Neural cell (in vitro differentiated cells): ENCODE measurements around the gene SGO2. TPM values are rescaled to one million over a fixed set of nuclear protein-coding genes. Genes with fewer than 3 reads are reported as not detected.

Experiments used
- H2AFZ ChIP-seq: fragments of 200-600, 300-800 bp; sonication (generic), shearing (Covaris generic); 2 replicates; pipeline ENCODE4 v1.6.0; 2014; ENCODE audit warnings: low read depth, mild to moderate bottlenecking, antibody characterized with exemption, low read length, moderate library complexity
- H3F3A ChIP-seq: fragments of 200-600 bp; shearing (Covaris generic); 2 replicates; pipeline ENCODE4 v1.6.1; 2016; ENCODE audit warnings: mild to moderate bottlenecking, moderate library complexity, mixed read lengths, antibody characterized with exemption, low read length; ENCODE audit not compliant: insufficient read depth, poor library complexity, severe bottlenecking
- H3K27ac ChIP-seq: fragments of 200-600, 300-800 bp; sonication (generic), shearing (Covaris generic); 2 replicates; pipeline ENCODE4 v1.5.1; 2014; ENCODE audit warnings: mild to moderate bottlenecking, low read length, moderate library complexity
- H3K27me3 ChIP-seq: fragments of 300-800, 200-600 bp; sonication (generic), shearing (Covaris generic); 2 replicates; pipeline ENCODE4 v1.6.0; 2014; ENCODE audit warnings: mild to moderate bottlenecking, low read depth, low read length, moderate library complexity; ENCODE audit not compliant: insufficient read depth
- H3K36me3 ChIP-seq: fragments of 300-800, 200-600 bp; sonication (generic), shearing (Covaris generic); 2 replicates; pipeline ENCODE4 v1.5.1; 2014; ENCODE audit warnings: mild to moderate bottlenecking, antibody characterized with exemption, low read length, moderate library complexity; ENCODE audit not compliant: insufficient read depth
- H3K4me2 ChIP-seq: fragments of 300-800, 200-600 bp; sonication (generic), shearing (Covaris generic); 2 replicates; pipeline ENCODE4 v1.6.0; 2014; ENCODE audit warnings: mild to moderate bottlenecking, low read length
- H3K4me3 ChIP-seq: fragments of 300-800, 200-600 bp; sonication (generic), shearing (Covaris generic); 2 replicates; pipeline ENCODE4 v1.5.1; 2014; ENCODE audit warnings: mild to moderate bottlenecking, low read length, moderate library complexity
- H3K79me2 ChIP-seq: fragments of 200-600 bp; shearing (Covaris generic); replicated peaks from 2 replicates; pipeline ENCODE4 v1.6.0; 2014; ENCODE audit warnings: mild to moderate bottlenecking, low read length, moderate library complexity; ENCODE audit not compliant: insufficient read depth
- H3K9ac ChIP-seq: fragments of 300-800, 200-600 bp; sonication (generic), shearing (Covaris generic); 2 replicates; pipeline ENCODE4 v1.6.1; 2016; ENCODE audit warnings: mild to moderate bottlenecking, low read length, mixed read lengths
- H3K9me2 ChIP-seq: fragments of 200-600 bp; shearing (Covaris generic); 2 replicates; pipeline ENCODE4 v1.6.1; 2016; ENCODE audit warnings: mild to moderate bottlenecking, low read length, mixed read lengths; ENCODE audit not compliant: insufficient read depth
- H3K9me3 ChIP-seq: fragments of 200-600, 300-800 bp; sonication (generic), shearing (Covaris generic); 2 replicates; pipeline ENCODE4 v1.6.1; 2016; ENCODE audit warnings: mild to moderate bottlenecking, mixed run types, low read length, moderate library complexity, mixed read lengths
- H4K20me1 ChIP-seq: fragments of 200-600 bp; shearing (Covaris generic); 2 replicates; pipeline ENCODE4 v1.6.1; 2016; ENCODE audit warnings: mild to moderate bottlenecking, mixed run types; ENCODE audit not compliant: insufficient read depth
- EP300 ChIP-seq: fragments of 450-650 bp; conservative IDR thresholded peaks from 2 replicates; pipeline ENCODE4 v1.6.1; 2014; ENCODE audit warnings: antibody characterized with exemption, mild to moderate bottlenecking, moderate library complexity; ENCODE audit not compliant: poor library complexity, severe bottlenecking
- EZH2 ChIP-seq: fragments of 200-600, 300-800 bp; shearing (Covaris generic), sonication (generic); IDR thresholded peaks from 2 replicates; pipeline ENCODE4 v1.6.1; 2014; ENCODE audit warnings: antibody characterized with exemption, low read length, borderline replicate concordance, mild to moderate bottlenecking; ENCODE audit not compliant: insufficient read depth, poor library complexity, severe bottlenecking
- MXI1 ChIP-seq: fragments of 450-650 bp; conservative IDR thresholded peaks from 2 replicates; pipeline ENCODE4 v1.6.1; 2014; ENCODE audit warnings: antibody characterized with exemption, mild to moderate bottlenecking; ENCODE audit not compliant: poor library complexity, severe bottlenecking
- POLR2AphosphoS5 ChIP-seq: IDR thresholded peaks from 2 replicates; pipeline ENCODE4 v1.6.1; 2012
- RAD21 ChIP-seq: fragments of 450-650 bp; conservative IDR thresholded peaks from 2 replicates; pipeline ENCODE4 v1.6.1; 2014; ENCODE audit warnings: antibody characterized with exemption, mild to moderate bottlenecking, moderate library complexity
- SMC3 ChIP-seq: fragments of 450-650 bp; conservative IDR thresholded peaks from 2 replicates; pipeline ENCODE4 v1.6.1; 2014; ENCODE audit warnings: antibody characterized with exemption, mild to moderate bottlenecking, moderate library complexity; ENCODE audit not compliant: poor library complexity
- TAF1 ChIP-seq: IDR thresholded peaks from 2 replicates; pipeline ENCODE4 v1.6.1; 2012; ENCODE audit warnings: low read depth
- polyA plus RNA-seq: library from polyadenylated mRNA; depleted of rRNA; stranded (reverse); fragments of >200 nt; gene quantifications from 2 replicates; pipeline ENCODE4 v1.2.3, GENCODE V29; 2014
- TF ChIP-seq, protein P1 (sequence below): fragments of 450-650 bp; IDR thresholded peaks from 2 replicates; pipeline ENCODE4 v1.5.1; 2014; ENCODE audit warnings: antibody characterized with exemption, mild to moderate bottlenecking, moderate library complexity; ENCODE audit not compliant: poor library complexity, severe bottlenecking
- TF ChIP-seq, protein P2 (sequence below): IDR thresholded peaks from 2 replicates; pipeline ENCODE4 v1.6.1; 2012; ENCODE audit warnings: borderline replicate concordance

Gene SGO2
- polyA plus RNA-seq, 1 donor from 2014 or later, result 0.73 TPM

DNA sequence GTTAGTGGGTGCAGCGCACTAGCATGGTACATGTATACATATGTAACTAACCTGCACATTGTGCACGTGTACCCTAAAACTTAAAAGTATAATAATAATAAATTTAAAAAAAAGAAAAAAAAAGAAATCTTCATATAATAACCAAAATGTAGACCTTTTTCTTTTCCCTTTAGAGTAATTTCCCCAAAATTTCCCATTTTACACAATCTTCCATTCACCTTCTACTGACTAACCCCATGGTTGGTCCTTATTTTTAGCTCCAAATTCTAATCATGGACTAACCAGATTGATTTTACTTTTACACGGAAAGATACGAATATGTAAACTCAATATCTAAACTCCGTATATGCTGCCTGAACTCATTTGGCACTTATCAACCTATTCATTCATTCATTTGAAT, 23.8 kb upstream of the SGO2 start:
- H3F3A ChIP-seq, result no peaks in the 10 kb centered on the region
- H3K9ac ChIP-seq, result no peak overlapping the region
- no peak overlapping the region for H3K27ac ChIP-seq
- TF ChIP-seq RAD21, result no peak
- TF ChIP-seq SMC3, result no peak
- no peak for TF ChIP-seq MXI1
- no peak for TF ChIP-seq EZH2
- no peak for TF ChIP-seq TAF1
- TF ChIP-seq, protein P1, sequence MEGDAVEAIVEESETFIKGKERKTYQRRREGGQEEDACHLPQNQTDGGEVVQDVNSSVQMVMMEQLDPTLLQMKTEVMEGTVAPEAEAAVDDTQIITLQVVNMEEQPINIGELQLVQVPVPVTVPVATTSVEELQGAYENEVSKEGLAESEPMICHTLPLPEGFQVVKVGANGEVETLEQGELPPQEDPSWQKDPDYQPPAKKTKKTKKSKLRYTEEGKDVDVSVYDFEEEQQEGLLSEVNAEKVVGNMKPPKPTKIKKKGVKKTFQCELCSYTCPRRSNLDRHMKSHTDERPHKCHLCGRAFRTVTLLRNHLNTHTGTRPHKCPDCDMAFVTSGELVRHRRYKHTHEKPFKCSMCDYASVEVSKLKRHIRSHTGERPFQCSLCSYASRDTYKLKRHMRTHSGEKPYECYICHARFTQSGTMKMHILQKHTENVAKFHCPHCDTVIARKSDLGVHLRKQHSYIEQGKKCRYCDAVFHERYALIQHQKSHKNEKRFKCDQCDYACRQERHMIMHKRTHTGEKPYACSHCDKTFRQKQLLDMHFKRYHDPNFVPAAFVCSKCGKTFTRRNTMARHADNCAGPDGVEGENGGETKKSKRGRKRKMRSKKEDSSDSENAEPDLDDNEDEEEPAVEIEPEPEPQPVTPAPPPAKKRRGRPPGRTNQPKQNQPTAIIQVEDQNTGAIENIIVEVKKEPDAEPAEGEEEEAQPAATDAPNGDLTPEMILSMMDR, result no peak
- no peak for TF ChIP-seq POLR2AphosphoS5
- TF ChIP-seq, protein P2, sequence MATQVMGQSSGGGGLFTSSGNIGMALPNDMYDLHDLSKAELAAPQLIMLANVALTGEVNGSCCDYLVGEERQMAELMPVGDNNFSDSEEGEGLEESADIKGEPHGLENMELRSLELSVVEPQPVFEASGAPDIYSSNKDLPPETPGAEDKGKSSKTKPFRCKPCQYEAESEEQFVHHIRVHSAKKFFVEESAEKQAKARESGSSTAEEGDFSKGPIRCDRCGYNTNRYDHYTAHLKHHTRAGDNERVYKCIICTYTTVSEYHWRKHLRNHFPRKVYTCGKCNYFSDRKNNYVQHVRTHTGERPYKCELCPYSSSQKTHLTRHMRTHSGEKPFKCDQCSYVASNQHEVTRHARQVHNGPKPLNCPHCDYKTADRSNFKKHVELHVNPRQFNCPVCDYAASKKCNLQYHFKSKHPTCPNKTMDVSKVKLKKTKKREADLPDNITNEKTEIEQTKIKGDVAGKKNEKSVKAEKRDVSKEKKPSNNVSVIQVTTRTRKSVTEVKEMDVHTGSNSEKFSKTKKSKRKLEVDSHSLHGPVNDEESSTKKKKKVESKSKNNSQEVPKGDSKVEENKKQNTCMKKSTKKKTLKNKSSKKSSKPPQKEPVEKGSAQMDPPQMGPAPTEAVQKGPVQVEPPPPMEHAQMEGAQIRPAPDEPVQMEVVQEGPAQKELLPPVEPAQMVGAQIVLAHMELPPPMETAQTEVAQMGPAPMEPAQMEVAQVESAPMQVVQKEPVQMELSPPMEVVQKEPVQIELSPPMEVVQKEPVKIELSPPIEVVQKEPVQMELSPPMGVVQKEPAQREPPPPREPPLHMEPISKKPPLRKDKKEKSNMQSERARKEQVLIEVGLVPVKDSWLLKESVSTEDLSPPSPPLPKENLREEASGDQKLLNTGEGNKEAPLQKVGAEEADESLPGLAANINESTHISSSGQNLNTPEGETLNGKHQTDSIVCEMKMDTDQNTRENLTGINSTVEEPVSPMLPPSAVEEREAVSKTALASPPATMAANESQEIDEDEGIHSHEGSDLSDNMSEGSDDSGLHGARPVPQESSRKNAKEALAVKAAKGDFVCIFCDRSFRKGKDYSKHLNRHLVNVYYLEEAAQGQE, result no peak
- TF ChIP-seq EP300, result no peak
- no peaks in the 10 kb centered on the region for H3K9me2 ChIP-seq
- no peaks in the 10 kb centered on the region for H3K36me3 ChIP-seq
- H3K4me2 ChIP-seq, result no peak overlapping the region
- H3K79me2 ChIP-seq, result no peaks in the 10 kb centered on the region
- no peaks in the 10 kb centered on the region for H4K20me1 ChIP-seq
- no peak overlapping the region for H3K4me3 ChIP-seq
- H3K27me3 ChIP-seq, result no peaks in the 10 kb centered on the region
- H2AFZ ChIP-seq, result no peak overlapping the region
- no peaks in the 10 kb centered on the region for H3K9me3 ChIP-seq

DNA sequence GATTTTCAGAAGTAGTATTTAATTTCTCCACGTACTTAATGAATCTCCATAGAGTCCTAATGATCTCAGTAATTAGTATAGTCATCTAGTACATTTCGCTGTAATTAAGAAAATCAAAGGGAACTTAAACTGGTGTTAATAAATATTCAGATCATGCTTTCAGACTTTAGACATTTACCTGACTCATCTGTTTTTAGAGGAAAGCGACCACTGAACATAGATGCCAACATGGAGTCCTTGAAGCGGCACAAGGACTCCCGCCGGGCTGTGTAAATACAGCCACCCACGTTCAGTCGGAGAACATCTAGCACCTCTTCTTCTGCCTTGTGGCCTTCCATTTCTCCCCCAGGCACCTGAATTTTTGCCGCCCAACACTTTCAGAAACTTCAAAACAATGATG, 19.3 kb upstream of the SGO2 start:
- no peak overlapping the region for H3K4me2 ChIP-seq
- H3K27me3 ChIP-seq, result no peaks in the 10 kb centered on the region
- no peaks in the 10 kb centered on the region for H3K36me3 ChIP-seq
- no peak overlapping the region for H3K27ac ChIP-seq
- H3F3A ChIP-seq, result no peaks in the 10 kb centered on the region
- H3K9me2 ChIP-seq, result no peaks in the 10 kb centered on the region
- no peaks in the 10 kb centered on the region for H3K9me3 ChIP-seq
- H3K9ac ChIP-seq, result no peak overlapping the region
- H4K20me1 ChIP-seq, result no peaks in the 10 kb centered on the region
- no peak overlapping the region for H2AFZ ChIP-seq
- TF ChIP-seq, protein P1, result no peak
- TF ChIP-seq EZH2 (no peak), RAD21 (no peak)
- H3K79me2 ChIP-seq, result peaks cover 4% of the 10 kb centered on the region
- H3K4me3 ChIP-seq, result no peak overlapping the region
